Activated CD8-positive, alpha-beta memory T cell treated with anti-CD3 and anti-CD28 coated beads for 48 hours (primary cell): ENCODE measurements around the gene TBC1D16.

Experiments used
- DNase-seq, 3 experiments: peaks; one replicate each; pipeline ENCODE4 v3.0.0-alpha.2; 2020; ENCODE audit warnings: low read depth in 2 of 3, low spot score in 2 of 3

TBC1D16 gene

DNA sequence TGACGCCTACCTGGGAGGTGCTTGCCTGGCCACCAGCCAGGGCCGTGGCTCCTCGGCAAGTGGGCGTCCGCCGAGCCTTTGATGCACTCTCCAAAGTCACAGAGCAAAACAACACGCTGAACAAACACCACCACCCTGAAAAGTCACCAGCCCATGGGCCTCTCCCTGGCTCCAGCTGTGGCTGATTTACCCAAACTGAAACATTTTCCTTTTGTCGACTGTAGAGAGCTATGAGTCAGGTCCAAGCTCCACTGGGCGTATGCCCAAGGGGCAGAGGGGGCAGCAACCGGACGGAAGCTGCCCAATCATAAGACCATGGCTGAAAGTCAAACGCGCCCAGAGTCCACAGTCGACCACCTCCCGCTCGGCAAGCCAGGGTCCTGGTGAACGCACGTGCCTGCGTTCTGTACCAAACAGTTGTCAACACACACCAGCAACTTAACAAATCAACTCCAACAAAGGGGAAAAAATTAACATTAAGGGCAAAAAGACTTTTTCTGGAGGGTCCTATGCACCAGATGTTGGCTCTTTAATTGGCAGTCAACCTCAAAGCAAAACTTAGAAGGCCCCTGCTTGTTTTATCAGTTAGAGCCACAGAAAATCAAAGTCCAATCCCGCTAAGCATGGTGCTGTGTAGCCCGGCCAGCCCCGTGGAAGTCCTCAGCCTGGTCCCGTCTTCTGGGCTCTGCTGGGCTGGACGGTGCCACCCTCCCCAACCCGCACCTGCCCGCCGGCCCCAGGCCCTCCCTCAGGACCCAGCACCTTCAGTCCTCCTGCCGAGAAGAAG lies 47.3 kb downstream of the TBC1D16 start:
- DNase-seq: no peak

- DNase-seq: no peak
These were observed 47.8 kb downstream of the TBC1D16 start for GRCh38 chr17:79987935-79988184.

DNA sequence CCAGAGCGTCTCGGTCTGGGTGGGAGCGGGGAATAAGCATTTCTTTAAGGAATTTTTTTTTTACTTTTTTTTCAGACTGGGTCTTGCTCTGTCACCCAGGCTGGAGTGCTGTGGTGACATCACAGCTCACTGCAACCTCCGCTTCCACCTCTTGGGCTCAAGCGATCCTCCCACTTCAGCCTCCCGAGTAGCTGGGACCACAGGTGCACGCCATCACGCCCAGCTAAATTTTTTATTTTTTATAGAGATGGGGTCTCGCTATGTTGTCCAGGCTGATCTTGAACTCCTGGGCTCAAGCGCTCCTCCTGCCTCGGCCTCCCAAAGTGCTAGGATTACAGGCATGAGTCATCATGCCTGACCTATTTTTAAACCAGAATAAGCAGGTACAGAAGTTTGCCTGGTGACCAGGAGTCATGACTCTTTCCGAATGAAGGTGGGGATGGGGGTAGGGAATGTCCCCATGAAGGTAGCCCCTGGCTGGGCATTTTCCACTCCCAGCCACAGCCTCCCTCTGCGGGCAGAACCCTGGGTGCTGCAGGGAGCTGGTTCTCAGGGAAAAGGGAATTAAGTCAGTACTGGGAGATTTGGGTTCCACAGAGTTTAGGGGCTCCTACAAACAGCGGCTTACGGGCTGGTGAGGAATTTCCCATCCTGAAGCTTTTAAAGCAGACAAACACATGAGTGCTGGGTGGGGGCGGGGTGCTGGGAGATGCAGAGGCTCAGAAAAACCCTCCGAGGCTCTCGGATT lies 48.3 kb downstream of the TBC1D16 start:
- DNase-seq: no peak

DNA sequence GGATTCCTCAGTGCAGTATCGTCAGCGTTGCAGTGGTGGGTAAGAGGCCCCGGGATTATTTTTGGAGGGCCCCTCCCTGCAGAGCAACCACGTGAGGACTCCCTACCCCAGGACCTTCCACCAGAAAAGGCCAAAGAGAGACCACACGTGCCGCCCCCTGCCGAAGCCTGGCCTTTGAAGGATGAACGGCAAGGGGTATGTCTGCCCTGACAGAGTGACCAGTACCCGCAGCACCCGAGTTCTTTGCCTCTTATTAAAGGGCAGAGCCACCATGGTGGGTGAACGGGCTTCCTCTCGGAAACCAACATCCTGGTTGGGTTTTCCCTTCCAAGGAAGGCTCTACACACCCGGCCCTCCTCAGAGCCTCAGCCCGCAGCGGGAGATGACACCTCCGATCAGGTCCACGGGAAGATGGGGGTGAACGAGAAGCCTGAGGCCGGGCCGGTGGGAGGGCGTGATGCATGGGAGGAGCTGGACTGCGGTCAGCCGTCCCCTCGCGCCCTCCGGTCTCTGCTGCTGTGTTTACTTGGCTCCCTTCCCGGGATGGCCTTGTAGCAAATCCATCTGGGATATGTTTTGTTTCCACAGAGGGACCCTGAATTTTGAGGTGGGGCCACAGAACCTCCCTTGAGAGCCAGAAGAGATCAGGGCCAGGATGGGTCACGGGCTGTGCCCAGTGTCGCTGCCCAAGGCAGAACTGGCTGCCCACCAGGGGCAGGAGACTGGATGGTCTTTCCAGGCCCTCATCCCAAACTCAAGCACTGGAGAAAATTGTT lies 49.1 kb downstream of the TBC1D16 start:
- DNase-seq: no peak

GRCh38 chr17:79985943-79986391 lies 49.7 kb downstream of the TBC1D16 start:
- DNase-seq: no peak

GRCh38 chr17:79985361-79985942 lies 50.2 kb downstream of the TBC1D16 start:
- DNase-seq: no peak

- no peak for DNase-seq
These were observed 50.8 kb downstream of the TBC1D16 start for GRCh38 chr17:79984877-79985276.

GRCh38 chr17:79984045-79984840 lies 51.4 kb downstream of the TBC1D16 start:
- DNase-seq: no peak

GRCh38 chr17:79983456-79983855 lies 52.2 kb downstream of the TBC1D16 start:
- no peak for DNase-seq

DNA sequence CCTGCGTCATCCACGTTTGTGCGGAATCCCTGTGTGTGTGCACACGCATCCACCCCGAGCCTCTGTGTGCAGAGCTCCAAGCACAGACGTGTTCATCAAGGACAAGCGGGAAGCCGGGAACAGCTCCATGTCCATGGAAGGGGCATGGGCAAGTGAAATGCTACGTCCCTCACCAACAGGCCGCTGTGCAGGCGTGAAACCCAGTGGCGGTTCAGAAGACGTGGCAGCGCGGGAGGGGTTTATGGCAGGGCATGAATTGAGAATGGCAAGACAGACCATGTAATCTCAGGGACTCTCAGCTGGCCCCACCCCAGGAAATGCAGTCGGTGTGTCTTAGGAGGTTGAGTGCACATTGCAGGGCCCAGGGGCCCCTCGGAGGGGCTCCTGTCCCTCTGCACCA lies 52.7 kb downstream of the TBC1D16 start:
- DNase-seq: no peak

DNA sequence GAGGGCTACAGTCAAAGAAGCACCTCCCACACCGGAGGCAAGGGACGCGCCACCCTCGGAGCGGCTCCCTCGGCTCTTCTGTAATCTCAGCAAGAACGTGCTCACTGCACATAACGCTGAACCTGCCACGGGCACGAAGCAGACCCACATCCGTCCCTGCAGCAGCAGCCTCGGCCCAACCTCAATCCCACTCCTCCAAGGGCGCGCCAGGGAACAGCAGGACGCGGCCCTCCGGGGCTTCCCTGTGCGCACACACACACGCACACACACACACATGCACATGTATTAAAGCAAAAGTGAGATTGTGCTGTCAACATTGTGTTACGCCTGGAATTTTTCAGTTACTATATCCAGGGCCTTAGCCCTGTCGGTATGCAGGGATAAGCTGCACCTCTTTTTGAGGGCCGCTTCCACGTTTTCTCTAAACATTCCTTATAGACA lies 54.0 kb downstream of the TBC1D16 start:
- no peak for DNase-seq

GRCh38 chr17:79981090-79981489 lies 54.6 kb downstream of the TBC1D16 start:
- DNase-seq: no peak

DNA sequence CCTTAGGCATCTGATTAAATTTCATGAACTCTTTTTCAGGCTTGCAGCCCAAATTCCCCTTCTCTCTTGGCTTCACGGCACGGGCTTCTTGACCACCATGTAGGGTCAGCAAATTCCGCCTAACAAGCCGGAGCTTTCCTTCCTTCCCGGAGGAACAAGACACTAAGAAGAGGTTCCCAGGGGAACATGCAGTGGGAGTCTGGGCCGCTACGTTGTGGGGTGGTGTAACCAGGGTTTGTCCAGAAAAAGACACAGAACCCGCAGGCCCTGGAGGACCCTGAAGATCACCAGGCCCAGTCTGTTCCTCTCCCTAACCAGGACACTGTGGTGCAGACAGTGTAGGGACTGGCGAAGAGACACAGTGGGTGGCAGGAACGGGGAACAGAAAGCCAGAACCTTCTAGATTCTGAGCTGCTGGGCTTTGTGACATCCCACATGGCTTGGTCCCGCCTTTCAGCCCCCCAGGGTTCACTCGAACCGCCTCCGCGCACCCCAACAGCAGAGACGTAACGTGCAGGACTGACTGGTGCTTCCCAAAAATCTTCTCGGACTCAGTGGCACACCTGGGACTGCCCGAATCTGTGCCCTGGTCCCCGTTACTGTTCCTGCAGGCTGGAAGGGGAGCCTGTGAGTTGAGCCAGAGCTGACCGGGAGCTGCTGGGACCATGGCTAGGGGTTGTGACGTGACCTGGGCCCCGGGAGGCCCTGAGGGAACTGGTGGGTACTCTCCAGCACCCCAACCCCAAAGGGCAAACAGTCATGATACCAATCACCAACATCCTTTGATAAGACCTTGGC lies 55.2 kb downstream of the TBC1D16 start:
- no peak for DNase-seq

DNA sequence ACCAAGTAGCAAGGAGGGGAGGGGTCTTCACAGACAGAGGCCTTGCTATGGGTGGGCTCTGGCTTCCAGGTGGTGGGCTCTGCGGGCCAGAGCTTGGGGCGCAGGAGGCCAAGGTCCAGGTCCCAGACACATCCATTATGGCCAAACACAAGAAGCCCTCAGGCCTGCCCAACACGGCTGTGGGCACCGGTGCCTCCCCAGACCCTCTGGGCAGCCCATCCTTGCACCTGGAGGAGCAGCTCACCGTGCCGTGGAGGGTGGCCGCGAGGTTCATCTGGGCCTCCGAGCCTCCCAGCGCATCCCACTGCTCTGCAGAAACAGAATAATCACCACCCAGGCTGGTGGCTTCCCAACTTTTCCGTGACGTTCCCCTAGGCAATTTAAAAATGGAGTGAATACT lies 55.9 kb downstream of the TBC1D16 start:
- DNase-seq: no peak

DNA sequence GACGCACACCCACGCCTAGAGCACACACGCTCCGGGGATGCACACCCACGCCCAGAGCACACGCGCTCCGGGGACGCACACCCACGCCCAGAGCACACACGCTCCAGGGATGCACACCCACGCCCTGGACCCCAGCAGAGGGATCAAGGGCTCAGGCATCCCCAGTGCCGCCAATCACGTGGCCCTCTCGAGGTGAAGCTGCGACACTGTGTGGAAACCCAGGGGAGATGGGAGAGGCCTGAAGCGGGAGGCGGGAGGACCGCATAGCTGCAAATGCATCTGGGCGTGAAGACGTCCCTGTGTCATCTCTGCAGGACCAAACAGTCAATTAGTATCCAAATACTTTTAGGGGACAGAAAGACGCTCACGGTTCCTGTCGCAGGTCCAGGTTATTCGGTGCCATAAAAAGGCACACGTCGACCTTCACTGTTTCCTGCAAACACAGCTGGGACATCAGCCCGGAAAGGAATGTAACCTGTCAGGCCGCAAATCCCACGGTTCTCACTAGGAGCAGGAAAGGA lies 56.4 kb downstream of the TBC1D16 start:
- no peak for DNase-seq

- no peak for DNase-seq
These were observed 57.2 kb downstream of the TBC1D16 start for GRCh38 chr17:79978548-79978855.

- no peak for DNase-seq
These were observed 57.7 kb downstream of the TBC1D16 start for GRCh38 chr17:79977708-79978547.

GRCh38 chr17:79977161-79977631 lies 58.5 kb downstream of the TBC1D16 start:
- no peak for DNase-seq

DNA sequence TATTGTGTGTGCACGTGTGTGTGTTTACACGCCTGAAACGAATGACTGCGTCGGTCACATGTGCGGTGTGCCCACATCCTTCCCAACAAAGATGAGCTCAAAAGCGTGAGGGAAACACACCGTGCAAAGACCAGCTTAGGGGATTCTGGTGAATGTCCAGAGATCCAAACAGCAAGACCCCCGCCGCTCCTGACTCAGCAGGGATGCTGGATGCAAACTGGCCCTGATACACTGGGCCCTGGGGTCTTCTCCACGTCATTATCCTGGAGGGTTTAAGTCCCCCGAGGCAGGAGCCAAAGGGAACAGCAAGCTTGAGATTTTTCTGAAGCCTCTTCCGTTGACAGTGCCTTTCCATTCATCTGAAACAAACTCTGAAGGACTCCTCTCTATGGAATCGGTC lies 59.2 kb downstream of the TBC1D16 start:
- DNase-seq: no peak
